GM19043 (cell line): ENCODE results near the gene PRSS53.

ENCODE experiments used
- ATAC-seq: cut with Tn5 transposase; IDR thresholded peaks from one replicate; pipeline ENCODE4 v1.9.1; 2021; ENCODE audit warnings: low read depth; ENCODE audit not compliant: unreplicated experiment

Gene PRSS53

GRCh38 chr16:31099860-31100638 is 11.3 kb upstream of the PRSS53 start:
- ATAC-seq = no peak

- ATAC-seq = peak; percentile 81
These were observed 5.8 kb upstream of the PRSS53 start, which contains the start of gene VKORC1 for GRCh38 chr16:31094424-31095120. Gene VKORC1, minus strand, starts transcription at chr16:31094797. Its CDS starts 68 bp downstream, at chr16:31094729.

- ATAC-seq = no peak
These were observed 5.3 kb upstream of the PRSS53 start for GRCh38 chr16:31094088-31094423.

- no peak for ATAC-seq
These were observed 4.5 kb upstream of the PRSS53 start for GRCh38 chr16:31093132-31093703.

- no peak for ATAC-seq
These were observed 3.6 kb upstream of the PRSS53 start for GRCh38 chr16:31092330-31092729.

- no peak for ATAC-seq
These were observed 1.8 kb upstream of the PRSS53 start for GRCh38 chr16:31090540-31090939.

GRCh38 chr16:31089199-31089598 is 456 bp upstream of the PRSS53 start:
- ATAC-seq = no peak

- ATAC-seq = no peak
These were observed 772 bp downstream of the PRSS53 start for GRCh38 chr16:31087971-31088370.

- ATAC-seq = no peak
These were observed 1.3 kb downstream of the PRSS53 start for GRCh38 chr16:31087481-31087880.

- ATAC-seq = no peak
These were observed 2.2 kb downstream of the PRSS53 start for GRCh38 chr16:31086629-31086906.

GRCh38 chr16:31085873-31086628 is 2.7 kb downstream of the PRSS53 start:
- ATAC-seq = no peak

GRCh38 chr16:31085411-31085810 is 3.3 kb downstream of the PRSS53 start:
- no peak for ATAC-seq

- no peak for ATAC-seq
These were observed 4.0 kb downstream of the PRSS53 start for GRCh38 chr16:31084584-31085302.

- no peak for ATAC-seq
These were observed 4.8 kb downstream of the PRSS53 start for GRCh38 chr16:31083981-31084380.

GRCh38 chr16:31083556-31083955 is 5.2 kb downstream of the PRSS53 start:
- no peak for ATAC-seq

- ATAC-seq = no peak
These were observed 5.7 kb downstream of the PRSS53 start for GRCh38 chr16:31083081-31083480.

GRCh38 chr16:31082368-31083045 is 6.2 kb downstream of the PRSS53 start:
- ATAC-seq = no peak

- no peak for ATAC-seq
These were observed 7.1 kb downstream of the PRSS53 start for GRCh38 chr16:31081428-31082351.
